ENCODE data around the gene WFIKKN2.

Gene WFIKKN2

GRCh38 chr17:50808413-50808812 is 27.0 kb upstream of the WFIKKN2 start (continued):
- TF ChIP-seq HOXD13 (CRISPR knock-in tag; IDR thresholded peaks at IDR 0.05; ENCODE audit: borderline replicate concordance) (no peak), ZSCAN18 (tag by site-specific recombination; IDR thresholded peaks at IDR 0.05) (no peak), ZNF510 (tag by site-specific recombination; IDR thresholded peaks at IDR 0.05; ENCODE audit: insufficient replicate concordance) (no peak), ZNF544 (tag by site-specific recombination; IDR thresholded peaks at IDR 0.05) (no peak), ZNF585B (tag by site-specific recombination; IDR thresholded peaks at IDR 0.05) (no peak)

GRCh38 chr17:50808888-50809287 is 26.5 kb upstream of the WFIKKN2 start:
- Histone ChIP-seq H3K4me1 (ENCODE audit: control insufficient read depth, insufficient read depth, low read length) (no peaks in the 10 kb centered on the region; the same call in 1 of the 2 replicates), H3K27ac (ENCODE audit: extremely low read depth, low read depth, low read length) (no peak overlapping the region), H3K9me3 (ENCODE audit: control insufficient read depth, insufficient read depth, low read depth, low read length) (no peaks in the 10 kb centered on the region), H3K4me3 (ENCODE audit: low read depth, low read length) (no peak overlapping the region), H3K36me3 (ENCODE audit: control insufficient read depth in 2 of 2, insufficient read depth in 1 of 2, low read length in 2 of 2) (no peaks in the 10 kb centered on the region)
- ChIA-PET CTCF (interaction anchor here (0.6 to 1.7 kb wide), 3 partner anchors 10 to 258 kb away, joined by 3 to 5 read pairs (median 4); no protein-coding TSS in a partner anchor), POLR2A (interaction anchor here (0.6 kb wide), 1 partner anchor 173 kb away, joined by 3 read pairs; no protein-coding TSS in a partner anchor)
- no peak for TF ChIP-seq ZNF114 (tag by site-specific recombination; IDR thresholded peaks at IDR 0.05)
- TF ChIP-seq ZNF169 (tag by site-specific recombination; IDR thresholded peaks at IDR 0.05) = no peak
- TF ChIP-seq ZNF660 (tag by site-specific recombination; IDR thresholded peaks at IDR 0.05) = no peak
- no peak for TF ChIP-seq ZNF449 (tag by site-specific recombination; IDR thresholded peaks at IDR 0.05)

- peak; percentile 72 for TF ChIP-seq ZNF366 (tag by site-specific recombination; conservative IDR thresholded peaks at IDR 0.05)
- no peak for TF ChIP-seq PRDM6 (tag by site-specific recombination; IDR thresholded peaks at IDR 0.05)
- no peak for TF ChIP-seq PRDM1 (tag by site-specific recombination; IDR thresholded peaks at IDR 0.05)
- peak; percentile 86 for TF ChIP-seq ZBTB17 (tag by site-specific recombination; IDR thresholded peaks at IDR 0.05)
- POLR2A ChIA-PET = interaction anchor here (0.5 kb wide), 1 partner anchor 252 kb away, joined by 4 read pairs; no protein-coding TSS in a partner anchor
- H3K4me1 ChIP-seq (ENCODE audit: control insufficient read depth, insufficient read depth, low read length) = no peaks in the 10 kb centered on the region
- H3K27ac ChIP-seq (ENCODE audit: extremely low read depth, low read depth, low read length) = no peak overlapping the region
- H3K9me3 ChIP-seq (ENCODE audit: control insufficient read depth, insufficient read depth, low read depth, low read length) = no peaks in the 10 kb centered on the region
- H3K4me3 ChIP-seq (ENCODE audit: low read depth, low read length) = no peak overlapping the region
- CTCF ChIA-PET = interaction anchor here (2.0 to 2.2 kb wide), 2 partner anchors 30 to 38 kb away, joined by 5 to 7 read pairs; no protein-coding TSS in a partner anchor
- H3K36me3 ChIP-seq (ENCODE audit: control insufficient read depth in 2 of 2, insufficient read depth in 1 of 2, low read length in 2 of 2) = no peaks in the 10 kb centered on the region
Measured at GRCh38 chr17:50813583-50813982, 21.8 kb upstream of the WFIKKN2 start.

- ChIA-PET POLR2A (no interaction called here), CTCF (interaction anchor here (0.9 to 4.8 kb wide), 5 partner anchors 8 to 32 kb away, joined by 3 to 35 read pairs (median 4); no protein-coding TSS in a partner anchor)
- TF ChIP-seq ZNF133 (tag by site-specific recombination; IDR thresholded peaks at IDR 0.05) (no peak), ZNF513 (tag by site-specific recombination; IDR thresholded peaks at IDR 0.05) (no peak), ZNF791 (tag by site-specific recombination; IDR thresholded peaks at IDR 0.05) (no peak), KLF17 (tag by site-specific recombination; IDR thresholded peaks at IDR 0.05) (no peak)
- H3K4me3 ChIP-seq (ENCODE audit: low read depth, low read length) = no peak overlapping the region
- no peaks in the 10 kb centered on the region for H3K36me3 ChIP-seq (ENCODE audit: control insufficient read depth in 2 of 2, insufficient read depth in 1 of 2, low read length in 2 of 2)
- no peaks in the 10 kb centered on the region for H3K4me1 ChIP-seq (ENCODE audit: control insufficient read depth, insufficient read depth, low read length)
- no peaks in the 10 kb centered on the region for H3K9me3 ChIP-seq (ENCODE audit: control insufficient read depth, insufficient read depth, low read depth, low read length)
- H3K27ac ChIP-seq (ENCODE audit: extremely low read depth, low read depth, low read length) = no peak overlapping the region
Measured at GRCh38 chr17:50815400-50815799, 20.0 kb upstream of the WFIKKN2 start.

Data from HEK293 (cell line).